Cardiac fibroblast (primary cell): ENCODE data around the gene PRSS16.

Experiments used
- DNase-seq, 2 donors: peaks; one replicate each; pipeline versions ENCODE4 v3.0.0 to v3.0.0-alpha.2; 2010; ENCODE audit warnings: low read depth in 2 of 2
- H3K4me3 ChIP-seq, 2 donors: replicated peaks in 1 of 2; 1 replicate in 1 of 2; 2 replicates in 1 of 2; pipeline ENCODE4 v1.5.1; 2011; ENCODE audit warnings: low read depth in 2 of 2, low read length in 2 of 2, mild to moderate bottlenecking in 2 of 2, moderate library complexity in 1 of 2
- TF ChIP-seq, protein P1 (sequence below): IDR thresholded peaks from one replicate; pipeline ENCODE4 v1.5.1; 2011; ENCODE audit warnings: low read depth, mild to moderate bottlenecking, low read length, inconsistent platforms

Gene PRSS16

DNA sequence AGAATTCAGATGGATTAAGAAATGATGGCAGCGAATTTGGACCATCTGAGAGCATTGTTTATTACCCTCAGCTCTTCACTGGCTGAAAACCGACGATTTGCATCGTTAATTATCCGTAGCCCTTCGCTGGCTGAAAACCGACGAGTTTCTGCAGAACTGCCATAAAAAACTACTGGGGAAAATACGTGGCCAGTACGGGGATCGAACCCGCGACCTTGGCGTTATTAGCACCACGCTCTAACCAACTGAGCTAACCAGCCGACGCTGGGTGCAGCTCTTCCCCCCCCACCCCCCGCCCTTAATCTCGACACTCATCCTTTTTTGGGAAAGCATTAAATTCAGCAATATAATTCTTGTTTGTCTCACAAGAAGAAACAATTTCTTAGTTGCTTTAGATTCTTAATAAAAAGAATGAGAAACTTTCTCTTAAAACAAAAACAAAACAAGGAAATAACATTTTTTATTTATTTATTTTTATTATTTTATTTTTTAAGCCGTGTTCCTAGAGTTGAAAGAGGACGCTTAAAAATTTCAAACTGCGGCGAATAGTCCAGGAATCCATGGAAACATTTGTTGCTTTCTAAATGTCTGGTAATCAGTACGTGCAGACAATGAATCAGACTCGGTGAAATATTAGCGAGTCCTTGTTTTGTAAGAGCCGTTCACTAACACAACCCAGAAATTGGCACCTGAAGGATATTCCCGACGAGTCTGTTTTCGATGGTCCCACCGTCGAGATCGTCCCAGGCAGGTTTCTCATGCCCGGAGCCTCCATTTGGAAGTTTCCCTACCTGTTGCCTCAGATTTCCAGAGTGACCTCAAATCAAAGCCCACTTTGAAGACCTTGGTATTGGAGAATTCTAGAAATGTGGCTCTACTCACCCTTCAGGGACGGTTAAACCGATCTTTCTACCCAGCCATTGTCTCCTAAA lies 27.8 kb downstream of the PRSS16 start:
- TF ChIP-seq, protein P1, sequence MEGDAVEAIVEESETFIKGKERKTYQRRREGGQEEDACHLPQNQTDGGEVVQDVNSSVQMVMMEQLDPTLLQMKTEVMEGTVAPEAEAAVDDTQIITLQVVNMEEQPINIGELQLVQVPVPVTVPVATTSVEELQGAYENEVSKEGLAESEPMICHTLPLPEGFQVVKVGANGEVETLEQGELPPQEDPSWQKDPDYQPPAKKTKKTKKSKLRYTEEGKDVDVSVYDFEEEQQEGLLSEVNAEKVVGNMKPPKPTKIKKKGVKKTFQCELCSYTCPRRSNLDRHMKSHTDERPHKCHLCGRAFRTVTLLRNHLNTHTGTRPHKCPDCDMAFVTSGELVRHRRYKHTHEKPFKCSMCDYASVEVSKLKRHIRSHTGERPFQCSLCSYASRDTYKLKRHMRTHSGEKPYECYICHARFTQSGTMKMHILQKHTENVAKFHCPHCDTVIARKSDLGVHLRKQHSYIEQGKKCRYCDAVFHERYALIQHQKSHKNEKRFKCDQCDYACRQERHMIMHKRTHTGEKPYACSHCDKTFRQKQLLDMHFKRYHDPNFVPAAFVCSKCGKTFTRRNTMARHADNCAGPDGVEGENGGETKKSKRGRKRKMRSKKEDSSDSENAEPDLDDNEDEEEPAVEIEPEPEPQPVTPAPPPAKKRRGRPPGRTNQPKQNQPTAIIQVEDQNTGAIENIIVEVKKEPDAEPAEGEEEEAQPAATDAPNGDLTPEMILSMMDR = no peak
- DNase-seq = peak in 1 of 2 donors; percentile 65
- H3K4me3 ChIP-seq = no peak overlapping the region

DNA sequence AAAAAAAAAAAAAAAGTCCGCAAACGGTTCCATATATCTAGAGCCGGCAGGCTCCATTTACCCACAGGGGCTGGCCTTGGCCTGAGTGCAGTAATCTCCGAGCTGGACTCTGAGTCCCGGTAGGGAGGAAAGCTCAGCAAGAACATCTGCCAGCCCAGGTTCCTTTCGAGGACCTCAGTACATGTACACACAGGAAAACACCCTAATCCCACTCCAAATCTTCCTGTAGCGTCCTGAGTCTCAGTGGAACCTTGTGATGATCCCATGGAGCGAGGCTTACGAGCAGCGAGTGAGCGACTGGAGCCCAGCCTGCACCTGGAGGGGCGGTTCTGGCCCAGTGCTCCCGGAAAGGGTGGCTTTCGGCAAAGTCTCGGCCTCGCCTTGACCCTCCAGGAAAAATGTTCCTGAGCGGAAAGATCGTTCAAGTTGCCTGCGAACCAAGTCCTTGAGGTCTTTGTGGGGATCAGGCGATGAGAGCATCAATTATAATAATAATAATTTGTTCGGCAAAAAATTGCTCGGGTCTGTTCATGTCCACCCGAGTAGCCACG lies 32.1 kb downstream of the PRSS16 start:
- peak overlapping the region; percentile 24 to 46 for H3K4me3 ChIP-seq
- TF ChIP-seq, protein P1 = no peak
- DNase-seq = no peak

DNA sequence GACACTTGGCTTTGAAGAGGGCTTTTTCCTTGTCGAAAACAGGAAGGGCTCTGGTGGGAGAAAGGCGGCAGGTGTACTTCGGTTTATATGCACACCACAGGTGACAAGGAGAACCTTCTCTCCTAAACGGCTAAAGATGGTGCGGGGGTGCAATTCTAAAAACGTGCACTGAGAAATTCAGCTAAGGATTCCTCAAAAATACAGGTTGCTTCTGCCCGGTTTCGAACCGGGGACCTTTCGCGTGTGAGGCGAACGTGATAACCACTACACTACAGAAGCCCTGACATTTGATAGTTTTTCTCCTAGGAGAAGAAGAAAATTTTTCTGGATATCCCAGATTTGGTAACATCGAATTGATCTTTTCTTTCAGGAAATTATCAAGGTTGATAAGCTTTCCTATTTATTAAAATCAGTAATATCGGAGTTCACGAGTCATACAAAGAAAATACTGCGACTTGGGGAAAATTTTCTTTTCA lies 32.6 kb downstream of the PRSS16 start:
- peak overlapping the region; percentile 24 to 46 for H3K4me3 ChIP-seq
- peak; percentile 51 to 78 for DNase-seq
- TF ChIP-seq, protein P1 = no peak

DNA sequence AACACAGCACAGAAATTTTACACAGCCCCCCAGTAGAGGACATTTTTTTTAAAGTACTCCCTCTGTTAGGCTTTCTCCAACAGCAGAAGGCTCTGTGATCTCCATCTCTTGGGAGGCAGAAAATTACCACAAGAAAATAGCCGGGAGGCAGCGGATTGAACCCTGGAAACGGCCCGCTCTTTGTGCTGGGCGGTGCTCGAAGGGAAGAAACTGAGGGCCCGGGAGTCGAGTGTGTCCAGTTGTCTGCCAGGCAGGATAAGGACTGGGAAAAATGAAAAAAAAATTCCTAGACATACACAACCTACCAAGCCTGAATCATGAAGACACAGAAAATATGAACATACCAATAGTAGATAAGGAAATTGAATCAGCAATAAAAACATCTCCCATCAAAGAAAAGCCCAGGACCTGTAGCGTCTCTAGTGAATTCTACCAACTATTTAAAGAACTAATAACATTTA lies 33.1 kb downstream of the PRSS16 start:
- TF ChIP-seq, protein P1 = no peak
- H3K4me3 ChIP-seq = peak overlapping the region; percentile 19 to 41
- peak in 1 of 2 donors; percentile 51 for DNase-seq

DNA sequence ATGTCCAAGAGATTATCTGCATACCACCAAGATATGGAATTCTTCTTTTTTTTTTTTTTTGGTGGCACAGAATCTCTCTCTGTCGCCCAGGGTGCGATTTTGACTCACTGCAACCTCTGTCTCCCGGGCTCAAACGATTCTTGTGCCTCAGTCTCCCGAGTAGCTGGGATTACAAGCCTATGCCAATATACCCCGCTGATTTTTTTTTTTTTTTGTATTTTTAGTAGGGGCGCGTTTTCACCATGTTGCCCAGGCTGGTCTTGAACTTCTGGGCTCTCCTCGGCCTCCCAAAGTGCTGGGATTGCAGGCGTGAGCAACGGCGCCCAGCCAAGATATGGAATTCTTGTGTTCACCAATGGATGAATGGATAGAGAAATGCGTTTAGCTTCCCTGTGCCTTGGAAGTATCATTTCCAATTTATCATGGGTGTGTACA lies 33.6 kb downstream of the PRSS16 start:
- H3K4me3 ChIP-seq = no peak overlapping the region
- DNase-seq = no peak
- TF ChIP-seq, protein P1 = no peak

DNA sequence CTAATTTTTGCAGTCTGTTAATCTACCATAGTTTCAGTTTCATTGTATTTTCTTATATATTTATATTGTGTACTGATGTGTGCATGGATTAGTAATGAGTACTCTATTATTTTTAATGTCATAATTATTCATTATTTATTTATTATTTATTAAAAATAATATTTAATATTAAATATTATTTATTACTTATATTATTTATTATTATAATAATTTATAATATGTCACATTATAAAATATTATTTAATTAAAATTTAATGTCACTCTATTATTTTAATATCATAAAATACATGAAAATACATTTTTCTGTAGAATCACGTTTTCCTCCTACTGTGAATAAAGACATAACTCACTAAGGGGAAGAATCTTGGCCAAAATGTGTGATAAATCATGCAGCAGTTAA lies 34.1 kb downstream of the PRSS16 start:
- TF ChIP-seq, protein P1 = no peak
- DNase-seq = no peak
- no peak overlapping the region for H3K4me3 ChIP-seq
